GM18873 (cell line): ENCODE results near the gene SCML2.
"Not testable (repeated sequence)": the region's sequence is repeated elsewhere in the genome, so short reads cannot be mapped to it uniquely, and the experiment has no call there.

Source experiments
- ATAC-seq: cut with Tn5 transposase; IDR thresholded peaks from one replicate; pipeline ENCODE4 v1.9.1; 2021; ENCODE audit warnings: mild to moderate bottlenecking, moderate library complexity, moderate number of reproducible peaks; ENCODE audit not compliant: unreplicated experiment, low FRiP score

Gene SCML2

DNA sequence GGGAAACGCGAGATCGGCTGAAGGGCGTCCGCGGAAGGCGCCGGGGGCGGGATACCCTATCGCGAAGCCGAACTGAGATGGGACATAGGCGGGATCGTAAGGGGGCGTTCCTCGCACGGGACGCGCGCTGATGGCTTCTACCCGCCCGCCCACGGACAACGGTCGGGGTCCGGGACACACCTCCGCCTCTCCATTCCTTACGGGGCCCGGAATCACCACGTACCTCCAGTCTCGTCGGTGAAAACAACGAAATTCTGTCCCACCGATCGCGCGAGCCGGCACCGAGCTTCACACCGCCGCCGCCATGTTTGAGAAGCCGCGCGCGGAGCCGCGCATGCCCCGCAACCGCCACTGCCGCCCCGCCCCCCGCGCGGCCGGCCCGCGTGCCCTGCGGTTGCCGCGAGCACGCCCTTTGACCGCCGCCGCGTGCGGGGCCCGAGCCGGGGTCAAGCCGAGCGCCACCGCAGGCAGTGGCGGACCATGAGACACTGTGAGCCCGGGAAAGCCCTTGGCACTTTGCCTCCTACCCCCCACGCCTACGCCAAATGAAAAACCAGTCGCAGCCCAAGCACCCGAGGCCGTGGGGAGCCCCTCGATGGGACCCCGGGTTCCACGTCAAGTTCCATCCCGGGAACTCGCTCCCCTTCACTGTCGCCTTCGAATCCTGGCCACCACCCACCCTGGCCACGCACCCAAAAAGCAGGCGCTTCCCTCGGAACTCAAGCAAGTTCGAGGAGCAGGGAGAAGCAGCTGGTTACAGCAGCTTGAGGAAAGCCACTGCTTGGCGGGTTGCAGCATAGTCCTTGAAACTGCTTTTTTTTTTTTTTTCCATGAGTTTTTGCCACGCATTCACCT lies at the start of gene SCML2:
TSS of gene SCML2 (minus strand) at position 320 of the 855 bp plus-strand sequence. CDS start 20,617 bp downstream, outside the sequence.
- no peak for ATAC-seq

DNA sequence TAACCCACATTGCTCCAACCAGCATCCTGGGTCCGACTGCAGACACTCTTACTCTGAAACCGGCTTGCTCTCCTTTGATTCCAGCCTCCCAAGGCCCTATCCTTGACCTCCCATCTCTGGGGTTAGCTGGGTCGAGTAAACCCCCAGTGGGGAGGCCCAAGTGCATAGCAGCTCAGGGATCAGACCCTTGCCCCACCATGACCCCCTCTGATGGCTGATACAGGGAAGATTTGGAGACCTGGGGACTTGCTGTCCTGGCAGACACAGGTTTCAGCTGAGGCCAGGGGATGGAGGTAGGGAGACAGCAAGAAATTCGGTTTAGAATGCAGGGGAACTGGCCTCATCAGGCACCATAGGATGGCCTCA lies 47.3 kb upstream of the SCML2 start:
- ATAC-seq, result no peak

DNA sequence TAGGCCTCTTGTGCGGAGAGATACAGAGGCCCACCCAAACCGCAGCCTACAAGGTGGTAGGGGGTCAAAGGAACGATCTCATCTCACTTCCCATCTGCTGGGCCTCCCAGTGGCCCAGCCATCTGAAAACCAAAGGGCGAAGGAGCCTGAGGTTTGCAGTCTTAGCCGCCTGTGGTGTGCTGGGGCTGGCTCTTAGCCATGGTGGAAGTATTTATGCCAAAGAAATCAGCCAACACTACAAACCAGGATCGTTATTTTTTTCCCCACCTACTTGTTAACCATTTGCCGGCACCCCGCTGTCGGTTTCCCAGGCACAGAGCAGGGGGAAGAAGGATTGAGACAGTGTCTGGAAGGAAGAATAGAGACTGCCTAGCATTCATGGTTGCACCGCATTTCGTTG lies 40.0 kb upstream of the SCML2 start:
- ATAC-seq, result no peak

DNA sequence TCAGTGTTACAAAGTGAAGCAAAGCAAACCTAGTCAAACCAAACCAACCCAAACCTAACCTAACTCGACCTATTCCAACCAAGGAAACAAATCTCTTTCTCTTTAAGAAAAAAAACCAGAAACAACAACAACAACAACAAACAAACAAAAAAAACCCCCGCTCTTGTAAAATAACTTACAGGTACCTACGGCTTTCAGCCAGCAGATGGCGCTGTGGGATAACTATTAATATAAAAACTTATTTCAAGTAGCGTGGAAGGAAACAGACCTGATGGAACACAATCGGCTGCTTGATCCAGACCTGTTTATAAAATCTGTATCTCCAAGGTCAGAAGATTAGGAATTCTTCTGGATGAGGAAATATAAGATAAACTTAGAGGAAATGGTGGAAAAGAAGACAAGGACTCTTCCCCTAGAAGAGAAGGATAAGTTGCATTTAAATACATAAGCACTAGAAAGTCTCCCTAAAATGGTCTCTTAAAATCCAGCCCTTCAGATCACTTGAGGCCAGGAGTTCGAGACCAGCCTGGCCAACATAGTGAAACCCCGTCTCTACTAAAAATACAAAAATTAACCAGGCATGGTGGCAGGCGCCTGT lies 36.6 kb upstream of the SCML2 start:
- ATAC-seq, result no peak

DNA sequence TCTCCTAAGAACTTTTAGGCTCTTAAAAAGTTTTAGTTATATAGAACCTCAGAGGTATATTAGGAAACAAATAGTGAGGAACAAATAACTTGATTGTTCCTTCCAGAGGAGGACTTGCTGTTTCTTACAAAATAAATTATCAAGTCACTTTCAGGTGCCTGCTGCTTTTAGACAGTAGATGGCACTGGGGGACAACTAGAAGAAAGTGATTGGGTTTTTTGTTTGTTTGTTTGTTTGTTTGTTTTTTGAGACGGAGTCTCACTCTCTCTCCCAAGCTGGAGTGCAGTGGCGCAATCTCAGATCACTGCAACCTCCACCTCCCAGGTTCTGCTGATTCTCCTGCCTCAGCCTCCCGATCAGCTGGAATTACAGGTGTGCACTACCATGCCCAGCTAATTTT lies 35.5 kb upstream of the SCML2 start:
- no peak for ATAC-seq

DNA sequence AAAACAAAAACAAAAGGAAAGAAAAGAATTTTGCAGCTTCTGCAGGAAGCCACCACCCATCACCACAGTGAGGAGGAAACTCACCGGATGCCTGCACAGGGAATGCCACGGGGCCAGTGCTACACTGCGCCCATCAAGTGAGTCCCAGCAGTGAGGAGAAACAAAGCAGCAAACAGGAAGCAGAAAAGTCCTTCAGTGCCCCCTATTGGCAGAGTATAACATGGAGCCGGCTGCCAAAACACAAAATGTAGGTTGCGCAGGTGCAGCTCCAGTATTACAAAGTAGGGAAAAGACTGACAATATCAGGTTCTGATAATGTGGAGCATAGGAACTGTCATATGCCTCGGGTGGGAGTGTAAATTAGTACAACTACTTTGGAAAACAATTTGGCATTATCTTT lies 23.3 kb upstream of the SCML2 start:
- no peak for ATAC-seq

DNA sequence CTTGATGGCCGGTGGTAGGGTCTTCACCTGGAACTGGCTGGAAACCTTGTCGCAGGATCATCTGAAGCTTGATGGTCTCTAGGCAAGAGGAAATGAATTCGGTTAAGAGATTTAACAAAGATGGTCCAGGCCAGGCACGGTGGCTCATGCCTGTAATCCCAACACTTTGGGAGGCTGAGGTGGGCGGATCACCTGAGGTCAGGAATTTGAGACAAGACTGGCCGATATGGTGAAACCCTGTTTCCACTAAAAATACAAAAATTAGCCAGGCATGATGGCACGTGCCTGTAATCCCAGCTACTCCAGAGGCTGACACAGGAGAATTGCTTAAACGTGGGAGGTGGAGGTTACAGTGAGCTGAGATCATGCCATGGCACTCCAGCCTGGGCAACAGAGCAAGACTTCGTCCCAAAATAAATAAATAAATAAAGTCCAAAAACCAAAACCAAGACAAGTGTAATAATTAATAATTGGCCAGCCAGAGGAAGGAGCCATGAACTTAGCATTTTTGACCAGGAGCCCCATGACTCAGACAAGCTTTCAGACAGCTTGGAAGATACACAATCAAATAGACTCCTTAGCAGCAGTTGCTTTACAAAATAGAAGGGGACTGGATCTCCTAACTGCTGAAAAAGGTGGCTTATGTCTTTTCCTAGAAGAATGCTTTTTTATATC lies 20.8 kb upstream of the SCML2 start:
- ATAC-seq, result not testable (repeated sequence)

DNA sequence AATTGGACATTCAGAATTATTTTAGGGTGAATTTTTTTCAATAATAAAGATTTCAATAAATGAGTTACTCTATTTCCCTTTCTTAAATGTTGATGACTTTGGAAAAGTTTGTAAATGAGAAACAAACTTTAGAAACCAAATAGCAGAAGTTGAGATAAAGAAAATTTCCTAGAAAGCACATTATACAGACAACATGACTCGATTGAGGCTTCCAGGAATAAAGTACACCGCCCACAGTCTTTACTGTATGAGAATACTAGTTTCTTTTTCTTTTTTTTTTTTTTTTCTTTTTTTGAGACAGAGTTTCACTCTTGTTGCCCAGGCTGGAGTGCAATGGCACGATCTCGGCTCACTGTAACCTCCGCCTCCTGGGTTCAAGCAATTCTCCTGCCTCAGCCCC lies 14.6 kb upstream of the SCML2 start:
- ATAC-seq, result not testable (repeated sequence)

DNA sequence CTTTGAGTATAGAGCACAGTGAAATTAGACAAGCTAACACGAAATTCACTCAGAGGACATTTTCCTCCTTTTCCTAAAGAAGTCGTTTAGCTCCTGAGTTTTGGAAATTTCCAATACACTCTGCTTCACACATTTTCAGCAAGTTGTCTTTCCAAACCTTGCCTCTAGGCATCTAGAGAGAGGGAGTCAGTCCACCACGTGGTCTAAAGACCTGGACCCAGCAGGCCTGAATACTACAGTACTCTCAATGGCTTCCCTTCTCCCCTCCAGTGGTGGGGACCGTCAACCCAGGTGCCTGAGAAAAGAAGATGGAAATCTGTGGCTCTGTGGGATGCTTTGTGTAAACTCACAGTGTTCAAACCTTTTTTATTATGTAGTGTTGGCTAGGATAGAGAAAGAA lies 13.9 kb upstream of the SCML2 start:
- ATAC-seq, result no peak

DNA sequence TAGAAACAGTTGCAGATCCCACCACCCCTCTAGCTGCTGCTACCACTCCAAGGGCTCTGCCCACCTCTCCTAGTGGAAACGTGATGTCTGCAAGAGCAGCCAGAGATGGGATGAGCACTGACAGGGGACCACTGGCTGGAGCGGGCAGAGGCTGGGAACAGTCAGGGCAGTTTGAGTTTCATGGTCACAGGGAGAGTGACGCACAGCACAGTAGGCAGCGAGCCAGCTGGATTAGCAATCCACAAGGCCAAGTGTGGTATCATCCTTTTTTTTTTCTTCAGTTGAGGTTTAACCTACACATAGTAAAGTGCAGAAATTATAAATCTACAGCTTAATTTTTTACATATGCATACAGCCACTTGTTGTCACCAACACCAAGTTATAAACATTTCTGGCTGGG lies 6.4 kb upstream of the SCML2 start:
- ATAC-seq, result no peak

DNA sequence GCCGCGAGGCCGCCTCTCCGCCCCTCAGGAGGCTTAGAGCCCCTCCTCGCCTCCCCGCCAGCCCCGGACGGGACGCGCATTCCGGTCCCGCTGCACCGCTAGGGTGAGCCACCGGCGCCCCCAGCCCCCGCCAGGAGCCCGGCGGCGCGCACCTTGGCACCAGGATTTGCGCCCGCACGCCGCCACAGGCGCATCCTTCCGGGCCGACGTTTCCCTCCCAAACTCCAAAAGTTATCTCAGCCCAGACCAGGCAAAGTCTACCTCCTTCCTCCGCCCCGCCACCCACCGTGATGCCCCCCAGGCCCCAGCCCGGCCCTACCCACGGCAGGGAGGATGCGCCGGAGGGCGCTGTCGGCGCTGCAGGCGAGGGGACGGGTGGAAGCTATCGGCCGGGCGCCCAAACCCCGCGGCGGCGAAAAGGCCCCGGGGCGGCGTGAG lies 538 bp downstream of the SCML2 start:
- no peak for ATAC-seq

DNA sequence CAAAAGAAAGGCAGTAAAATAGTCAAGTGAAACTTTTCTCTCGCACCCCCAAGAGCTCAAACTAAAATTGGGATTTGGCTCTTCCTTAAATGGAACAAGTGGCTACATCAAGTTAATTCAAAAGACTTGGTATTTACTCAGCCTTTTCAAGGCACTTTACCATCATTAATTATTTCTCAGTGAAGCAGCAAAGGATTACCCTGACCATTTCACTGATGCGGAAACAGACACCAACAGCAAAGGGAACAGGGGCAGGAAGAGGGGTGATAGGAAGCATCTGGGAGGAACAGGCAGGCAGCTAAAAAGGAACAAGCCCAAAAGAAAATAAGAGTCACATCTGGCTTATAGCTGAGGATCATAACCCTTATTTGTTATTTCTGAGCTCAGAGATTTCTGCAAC lies 2.7 kb downstream of the SCML2 start:
- ATAC-seq, result no peak

DNA sequence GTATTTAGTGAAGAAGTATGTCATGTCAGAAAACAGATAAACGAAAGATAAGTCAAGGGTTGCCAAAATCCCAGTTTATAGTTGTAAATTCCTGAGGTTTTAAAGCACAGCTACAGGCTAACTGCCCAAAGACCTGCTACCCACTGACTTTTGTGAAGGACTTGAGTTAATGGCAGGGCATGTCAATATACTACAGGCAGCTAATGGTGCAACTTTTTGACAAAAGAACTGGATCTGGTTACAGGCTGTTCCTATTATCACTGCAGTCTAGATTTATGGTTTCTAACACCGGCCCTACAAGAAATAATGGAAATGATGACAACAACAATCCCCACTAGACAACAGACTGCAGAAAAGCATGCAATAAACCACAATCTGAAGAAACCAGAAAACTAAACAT lies 6.4 kb downstream of the SCML2 start:
- ATAC-seq, result no peak

DNA sequence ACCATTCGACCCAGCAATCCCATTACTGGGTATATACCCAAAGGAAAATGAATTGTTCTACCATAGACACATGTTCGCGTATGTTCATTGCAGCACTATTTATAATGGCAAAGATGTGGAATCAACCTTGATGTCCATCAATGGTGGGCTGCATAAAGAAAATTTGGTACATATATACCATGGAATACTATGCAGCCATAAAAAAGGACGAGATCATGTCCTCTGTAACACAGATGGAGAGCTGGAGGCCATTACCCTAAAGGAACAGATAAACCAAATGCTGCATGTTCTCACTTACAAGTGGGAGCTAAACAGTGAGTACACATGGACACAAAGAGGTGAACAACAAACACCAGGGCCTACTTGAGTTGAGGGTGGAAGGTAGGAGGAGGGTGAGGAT lies 45.1 kb downstream of the SCML2 start:
- no peak for ATAC-seq

DNA sequence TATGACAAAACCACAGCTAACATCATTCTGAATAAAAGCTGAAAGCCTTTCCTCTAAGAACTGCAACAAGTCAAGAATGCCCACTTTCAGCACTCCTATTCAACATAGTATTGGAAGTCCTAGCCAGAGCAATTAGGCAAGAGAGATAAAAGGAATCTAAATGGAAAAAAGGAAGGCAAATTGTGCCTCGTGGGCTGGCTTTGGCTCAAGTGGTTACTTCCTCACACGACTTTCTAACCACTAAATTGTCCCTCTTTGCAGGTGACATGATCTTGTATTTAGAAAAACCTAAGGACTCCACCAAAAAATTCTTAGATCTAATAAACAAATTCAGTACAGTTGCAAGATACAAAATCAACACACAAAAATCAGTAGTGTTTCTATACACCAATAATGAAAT lies 57.2 kb downstream of the SCML2 start:
- no peak for ATAC-seq

DNA sequence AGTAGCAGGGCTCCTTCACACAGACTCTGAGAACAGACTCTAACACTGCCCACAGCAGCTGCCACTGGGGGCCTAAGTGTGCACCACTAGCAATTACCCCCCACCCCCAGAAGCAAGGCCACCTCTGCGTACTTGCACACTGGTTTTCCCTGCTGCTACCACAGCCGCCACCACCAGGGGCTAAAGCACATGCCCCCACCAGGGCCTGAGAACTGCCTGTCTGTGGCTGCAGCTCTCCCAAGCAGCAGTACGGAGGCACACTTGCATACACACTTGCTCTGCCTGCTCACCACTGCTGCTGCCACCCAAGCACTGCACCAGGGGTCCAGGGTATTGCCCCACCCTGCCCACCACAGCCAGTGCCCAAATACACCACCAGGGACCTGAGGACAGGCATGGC lies 59.6 kb downstream of the SCML2 start:
- no peak for ATAC-seq

DNA sequence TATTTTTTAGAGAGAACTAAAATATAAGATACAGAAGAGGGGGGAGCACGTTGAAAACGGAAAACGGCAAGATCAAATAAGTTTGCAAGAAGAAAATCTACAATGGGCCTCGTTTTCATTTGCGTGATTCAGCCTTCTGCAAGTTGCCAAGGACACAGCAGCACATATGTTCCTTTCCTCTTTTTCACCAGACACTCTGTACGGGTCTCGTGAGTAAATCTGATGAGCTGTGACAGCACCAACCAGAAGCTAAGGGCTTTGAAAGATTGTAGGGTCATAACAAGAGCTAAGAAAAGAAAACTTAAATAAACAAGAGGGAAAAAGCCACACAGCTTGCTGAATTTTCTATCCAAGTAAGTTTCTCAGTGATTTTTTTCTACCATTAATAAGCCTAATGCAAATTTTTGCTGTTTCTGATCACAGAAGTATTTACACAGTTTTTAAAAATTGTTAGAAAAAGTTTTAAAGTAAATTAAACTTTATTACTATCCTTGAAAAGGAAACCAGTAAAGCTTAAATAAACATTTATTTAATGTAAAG lies 63.4 kb downstream of the SCML2 start:
- ATAC-seq, result no peak

DNA sequence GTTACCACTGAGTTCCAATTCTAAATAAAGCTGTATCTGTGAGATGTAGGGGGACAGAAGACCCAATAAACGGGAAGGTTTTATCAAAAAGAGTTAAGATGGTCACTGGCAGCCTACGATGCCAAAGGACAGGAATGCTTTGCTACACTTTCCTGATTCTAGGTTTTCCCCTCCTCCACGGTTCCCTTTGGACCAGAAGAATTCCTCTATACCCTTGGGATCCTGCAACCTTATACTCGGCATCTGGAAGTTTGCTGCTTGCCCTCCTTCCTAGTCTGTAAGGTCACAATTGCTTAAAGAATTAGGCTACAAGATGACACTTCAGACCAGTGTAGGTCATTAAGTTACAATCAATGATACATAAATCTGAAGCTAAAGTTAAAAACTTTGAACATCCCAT lies 64.3 kb downstream of the SCML2 start:
- no peak for ATAC-seq

DNA sequence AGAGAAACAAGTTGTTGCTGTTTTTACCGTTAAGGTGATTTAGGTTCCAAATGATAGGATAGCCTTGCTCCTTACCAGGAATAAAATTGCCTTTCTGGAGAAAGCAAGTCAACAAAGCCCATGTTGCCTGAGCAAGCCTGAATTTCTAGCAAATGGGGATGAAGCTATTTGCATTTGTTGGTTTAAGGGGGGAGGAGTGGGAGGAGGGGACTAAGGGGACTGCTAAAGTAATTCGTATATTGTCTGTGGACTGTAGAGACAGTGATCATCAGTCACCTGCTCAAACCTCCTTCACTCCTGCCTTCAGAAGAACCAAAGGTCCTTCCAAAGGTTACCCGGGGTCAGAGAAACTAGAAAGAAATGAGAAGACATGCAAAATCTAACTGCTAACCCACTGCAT lies 65.8 kb downstream of the SCML2 start:
- no peak for ATAC-seq

DNA sequence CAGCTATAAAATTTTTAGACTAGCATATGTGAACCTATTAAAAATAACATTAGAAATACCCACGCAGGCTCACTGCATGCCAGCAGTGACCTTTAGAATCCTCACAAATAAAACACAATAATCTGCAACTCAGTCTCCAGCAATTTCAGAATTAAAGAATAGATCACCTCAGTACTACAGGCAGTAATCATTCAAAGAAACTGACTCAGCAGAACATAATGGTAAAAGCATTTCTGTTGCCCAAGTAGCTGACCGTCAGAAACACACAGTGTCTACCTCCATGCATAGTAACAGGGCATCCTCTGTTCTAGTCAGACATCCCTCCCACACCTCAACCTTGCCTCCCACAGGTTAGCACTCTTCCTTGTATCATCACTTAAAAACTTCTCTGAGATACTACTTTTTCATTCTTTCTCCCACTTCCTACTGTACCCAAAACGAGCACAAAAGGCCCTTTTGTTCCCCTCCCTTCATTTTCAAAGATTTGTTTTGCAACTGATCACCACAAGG lies 68.1 kb downstream of the SCML2 start:
- no peak for ATAC-seq

DNA sequence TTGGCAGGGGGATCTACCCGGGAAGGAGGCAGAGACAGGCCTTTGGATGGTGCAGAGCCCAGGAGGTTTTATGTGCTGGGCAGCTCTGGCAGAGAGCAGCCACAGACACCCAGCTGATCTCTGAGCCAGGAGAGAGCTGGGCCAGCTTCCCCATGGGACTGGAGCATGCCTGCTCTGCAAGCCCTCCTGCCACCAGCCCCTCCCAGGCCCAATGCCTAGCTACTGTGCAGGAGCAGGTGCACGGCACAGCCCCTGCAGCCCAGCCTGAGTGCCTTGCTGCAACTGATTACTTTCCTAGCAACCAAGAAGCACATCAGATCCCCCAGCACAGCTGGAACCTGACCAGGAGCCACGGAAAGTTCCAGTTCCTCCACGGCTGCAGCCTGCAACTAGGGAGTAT lies 76.0 kb downstream of the SCML2 start:
- ATAC-seq, result no peak
